Fibroblast of peridontal ligament (primary cell): ENCODE data around the gene FILIP1L.
"Not testable (repeated sequence)": the region's sequence is repeated elsewhere in the genome, so short reads cannot be mapped to it uniquely, and the experiment has no call there.

Source experiments
- DNase-seq: peaks from one replicate; pipeline ENCODE4 v3.0.0-alpha.2; 2010; ENCODE audit errors: extremely low read depth

The FILIP1L gene

DNA sequence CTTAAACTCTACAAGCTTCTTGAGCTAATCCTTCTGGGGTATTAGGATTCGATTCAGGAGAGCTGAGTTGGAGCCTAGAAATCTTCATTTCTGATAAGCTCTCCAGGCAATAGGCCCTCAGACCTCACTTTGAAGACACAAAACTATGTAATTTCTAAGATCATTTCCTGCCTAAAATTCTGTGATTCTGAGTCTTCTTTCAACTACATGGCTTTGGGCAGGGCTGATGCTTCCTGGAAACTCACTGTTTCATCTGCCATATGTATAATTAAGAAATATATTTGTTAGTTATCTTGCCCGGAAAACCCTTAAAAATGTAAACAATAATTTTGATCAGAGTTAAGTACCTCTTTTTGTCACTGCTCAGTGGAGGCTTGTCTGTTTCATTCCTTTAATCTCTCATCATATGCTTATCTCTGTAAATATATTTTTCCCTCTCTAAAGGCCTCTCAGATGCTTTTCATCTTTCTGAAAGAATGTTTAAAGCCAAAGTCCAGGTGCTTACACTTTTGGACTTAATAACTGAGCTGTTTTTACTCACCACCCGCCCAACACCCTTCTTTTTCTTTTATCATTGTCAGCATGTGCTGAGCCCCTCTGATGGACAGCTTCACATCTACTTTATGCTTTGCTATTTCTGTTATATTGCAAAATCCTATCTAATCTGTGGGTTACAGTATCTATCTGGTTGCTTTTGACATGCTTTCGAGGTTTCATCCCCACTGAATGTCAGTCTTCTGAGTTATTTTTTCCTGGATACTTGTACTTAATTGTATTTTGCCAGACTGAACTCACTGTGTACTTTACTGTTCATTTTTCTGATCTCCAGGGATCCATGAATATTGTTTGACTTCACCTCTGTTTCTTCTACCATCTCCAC, 38.2 kb downstream of the FILIP1L start:
- DNase-seq = no peak

DNA sequence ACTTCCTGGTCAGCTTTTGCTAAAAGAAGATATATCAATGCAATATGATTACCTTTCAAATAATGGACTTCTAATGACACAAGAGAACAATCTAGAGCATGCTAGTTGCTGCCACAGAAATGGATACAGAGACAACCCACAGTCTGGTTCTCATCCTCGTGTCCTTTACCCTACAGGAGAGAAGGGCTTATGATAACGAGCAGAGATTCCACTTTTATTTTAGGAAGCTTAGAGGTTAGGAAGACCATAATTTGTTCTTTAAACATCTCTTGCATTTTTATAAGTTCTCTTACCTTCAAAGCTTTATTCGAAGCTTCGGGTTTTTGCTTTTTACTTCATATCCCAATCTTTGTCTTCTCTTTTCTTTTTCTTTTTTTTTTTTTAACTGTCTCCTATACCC, 39.1 kb downstream of the FILIP1L start:
- no peak for DNase-seq

DNA sequence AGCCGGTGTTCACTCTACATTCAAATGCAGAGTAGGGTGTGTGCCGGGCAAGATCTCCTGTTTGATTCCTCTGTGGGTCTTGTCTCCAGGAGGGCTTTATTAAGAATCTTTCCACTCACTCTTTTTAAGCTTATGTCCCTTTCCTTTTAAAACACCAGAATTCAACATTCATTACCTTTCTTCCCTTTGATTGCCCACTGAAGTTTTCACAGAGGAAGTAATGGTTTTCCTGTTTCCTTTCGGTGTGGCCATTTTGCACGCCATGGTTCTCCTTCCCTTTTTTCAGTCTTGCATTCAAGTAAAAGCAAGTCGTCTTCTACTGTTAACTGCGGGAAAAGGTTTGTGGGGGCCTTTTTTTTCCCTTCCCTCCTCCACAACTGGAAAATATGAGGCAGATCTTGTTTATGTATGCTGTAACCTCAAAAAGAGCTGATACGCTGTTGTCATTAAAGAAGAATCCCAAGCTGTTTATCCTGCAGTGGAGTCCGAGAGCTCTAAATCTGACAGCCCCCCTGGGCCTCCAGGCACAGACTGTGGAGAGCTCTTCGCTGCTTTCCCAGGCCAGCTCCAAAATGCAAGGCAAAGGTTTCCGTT, 40.5 kb downstream of the FILIP1L start:
- peak; percentile 97 for DNase-seq

DNA sequence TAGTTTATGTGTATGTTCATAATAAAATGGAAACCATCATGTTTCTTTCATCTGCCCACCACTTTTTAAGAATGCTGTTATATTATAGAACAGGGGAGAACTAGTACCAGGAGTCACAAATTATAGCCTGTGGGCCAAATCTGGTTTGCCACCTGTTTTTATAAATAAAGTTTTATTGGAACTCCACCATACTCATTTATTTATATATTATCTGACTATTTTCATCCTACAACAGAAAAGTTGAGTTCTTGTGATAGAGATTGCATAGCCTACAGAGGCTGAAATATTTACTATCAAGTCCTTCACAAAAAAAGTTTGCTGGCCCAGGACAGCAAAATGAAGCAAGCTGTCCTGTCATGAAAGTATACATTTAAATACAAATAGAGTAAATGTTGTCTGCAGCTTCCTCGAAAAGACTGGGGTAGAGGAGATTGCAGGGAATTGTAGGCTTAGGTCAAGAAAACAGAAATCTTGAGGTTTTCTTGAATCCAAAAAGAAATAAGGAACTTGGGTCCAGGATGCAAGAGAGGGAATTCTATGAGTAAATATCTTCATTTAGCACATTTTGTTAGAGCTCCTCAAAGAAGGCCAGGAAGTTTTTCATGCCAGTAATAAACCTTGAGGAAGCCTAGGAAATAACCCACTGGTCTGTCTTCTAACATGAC, 41.1 kb downstream of the FILIP1L start:
- DNase-seq = no peak

DNA sequence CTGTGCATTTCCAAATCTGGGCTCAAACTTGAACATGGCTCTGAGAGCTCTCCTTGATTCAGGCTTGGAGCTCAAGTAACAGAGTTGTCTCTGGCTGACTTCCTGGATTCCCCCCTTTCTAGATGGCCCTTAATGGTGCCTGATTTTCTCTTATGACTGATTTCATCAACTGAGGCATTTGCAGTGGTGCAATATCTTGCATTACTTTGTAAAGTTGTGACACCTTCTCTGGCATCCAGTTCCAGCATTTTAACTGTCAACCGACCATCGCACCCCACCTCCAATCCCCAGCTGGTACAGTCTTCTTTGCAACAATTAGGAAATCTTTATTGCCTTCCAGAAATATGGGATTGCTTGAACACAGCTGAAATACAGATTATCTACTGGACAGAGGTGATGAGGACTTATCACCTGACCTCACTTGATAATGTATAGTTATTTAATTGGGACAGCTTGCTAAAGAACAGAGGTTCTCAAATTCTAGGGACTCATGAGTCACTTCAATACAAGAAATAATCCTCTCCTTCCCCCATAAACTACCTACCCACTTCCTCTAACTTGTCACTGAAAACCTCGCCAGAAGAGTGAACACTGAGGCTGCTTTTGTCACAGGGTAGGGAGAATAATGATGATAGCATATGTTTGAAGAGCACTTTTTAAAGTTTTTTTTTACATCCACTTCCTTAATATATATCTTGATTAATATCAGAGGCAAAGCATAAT, 41.8 kb downstream of the FILIP1L start:
- peak; percentile 47 for DNase-seq

DNA sequence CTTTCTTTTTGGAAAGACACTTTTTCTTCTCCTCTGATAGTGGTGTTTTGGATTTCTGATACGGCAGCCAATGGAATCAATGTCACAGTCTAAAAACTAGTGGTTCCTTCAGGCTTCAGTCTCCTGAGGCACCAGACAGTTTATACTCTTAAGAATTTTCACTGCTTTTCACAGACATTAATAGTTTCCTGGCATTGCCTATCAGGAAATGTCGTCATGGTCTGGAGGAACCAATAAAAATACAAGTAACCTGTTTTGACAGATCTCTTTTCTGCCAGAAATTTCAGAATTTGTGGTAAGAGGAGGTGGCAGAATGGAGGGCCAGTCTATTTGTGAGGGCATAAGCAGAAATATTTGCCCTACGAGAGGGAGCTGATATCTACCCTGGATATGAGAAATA, 44.8 kb downstream of the FILIP1L start:
- no peak for DNase-seq

DNA sequence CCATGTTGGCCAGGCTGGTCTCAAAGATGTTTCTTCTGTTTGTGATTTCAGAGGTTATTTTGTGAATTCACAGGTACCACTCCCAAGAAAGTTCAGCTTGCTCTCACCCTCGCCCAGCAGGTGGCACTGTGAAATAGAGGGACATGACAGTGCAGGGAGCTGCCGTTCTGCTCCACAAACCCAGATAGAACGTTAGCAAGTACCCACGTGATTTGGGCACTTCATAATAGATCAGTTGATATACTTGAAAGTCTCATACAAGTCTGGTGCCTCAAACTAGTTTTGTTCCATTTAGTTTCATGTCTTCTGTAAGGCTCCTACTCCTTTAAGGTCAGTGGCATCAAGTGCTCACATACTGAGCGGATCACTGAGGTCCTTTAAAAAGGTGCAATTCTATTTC, 45.5 kb downstream of the FILIP1L start:
- peak; percentile 85 for DNase-seq

DNA sequence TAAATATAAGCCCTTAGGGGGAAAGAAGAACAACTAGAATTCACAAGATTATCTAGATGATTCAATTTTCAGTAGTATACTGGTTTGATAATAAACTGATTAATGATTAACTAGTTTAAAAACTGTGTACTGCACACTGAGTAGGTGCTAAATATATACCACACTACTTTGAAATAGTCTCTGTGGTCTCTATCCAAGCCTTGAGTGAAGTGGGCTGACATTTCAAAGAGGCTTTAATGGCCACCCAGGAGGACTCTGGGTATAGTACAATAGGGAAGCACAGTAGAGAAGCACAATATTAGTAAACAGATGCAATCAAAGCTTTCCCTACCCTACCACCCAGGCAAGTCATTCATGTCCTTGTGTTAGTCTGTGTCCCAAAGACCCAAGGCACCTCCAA, 46.7 kb downstream of the FILIP1L start:
- no peak for DNase-seq

DNA sequence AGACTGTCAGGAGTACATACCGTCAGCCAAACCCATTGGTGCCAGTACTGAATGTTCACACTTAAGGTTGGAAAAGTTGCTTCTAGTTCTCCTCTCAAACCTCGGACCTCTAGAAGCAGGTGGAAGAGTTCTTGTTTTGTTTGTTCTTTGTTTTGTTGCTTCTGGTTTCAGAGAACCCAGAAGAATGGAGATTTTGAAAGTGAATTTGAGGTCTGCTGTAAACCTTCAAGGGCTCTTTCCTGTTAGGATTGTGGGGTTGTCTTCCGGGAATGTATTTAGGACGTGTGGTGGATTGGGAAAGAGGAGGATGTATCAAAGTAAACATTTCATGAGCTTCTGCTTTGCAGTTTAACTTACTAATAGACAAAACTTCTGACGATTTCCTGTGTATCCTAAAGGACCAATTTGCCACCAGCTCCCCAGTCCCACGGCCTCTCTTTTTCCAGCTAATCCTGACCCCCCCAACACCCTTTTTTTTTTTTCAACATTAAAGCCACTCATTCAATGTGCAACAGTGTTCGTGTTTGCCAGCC, 50.3 kb downstream of the FILIP1L start:
- peak; percentile 82 for DNase-seq

DNA sequence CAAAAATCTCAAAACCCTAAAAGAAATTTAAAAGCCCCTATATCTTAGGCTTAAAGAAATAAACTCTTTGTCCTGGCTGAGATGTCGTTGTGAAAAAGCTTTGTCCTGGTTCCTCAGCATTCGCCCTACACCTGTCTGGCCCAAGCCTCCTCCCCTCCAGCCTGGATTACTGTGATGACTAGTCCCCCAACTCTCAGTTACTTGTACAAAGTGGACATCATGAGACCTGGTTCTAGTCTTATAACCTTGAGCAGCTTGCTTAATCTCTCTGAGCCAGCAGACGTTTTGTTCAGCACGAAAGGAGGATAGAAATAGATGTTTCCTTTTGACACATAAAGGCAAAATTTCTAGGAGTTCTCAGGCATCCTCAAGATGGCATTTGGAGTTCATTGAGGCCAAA, 51.6 kb downstream of the FILIP1L start:
- no peak for DNase-seq

DNA sequence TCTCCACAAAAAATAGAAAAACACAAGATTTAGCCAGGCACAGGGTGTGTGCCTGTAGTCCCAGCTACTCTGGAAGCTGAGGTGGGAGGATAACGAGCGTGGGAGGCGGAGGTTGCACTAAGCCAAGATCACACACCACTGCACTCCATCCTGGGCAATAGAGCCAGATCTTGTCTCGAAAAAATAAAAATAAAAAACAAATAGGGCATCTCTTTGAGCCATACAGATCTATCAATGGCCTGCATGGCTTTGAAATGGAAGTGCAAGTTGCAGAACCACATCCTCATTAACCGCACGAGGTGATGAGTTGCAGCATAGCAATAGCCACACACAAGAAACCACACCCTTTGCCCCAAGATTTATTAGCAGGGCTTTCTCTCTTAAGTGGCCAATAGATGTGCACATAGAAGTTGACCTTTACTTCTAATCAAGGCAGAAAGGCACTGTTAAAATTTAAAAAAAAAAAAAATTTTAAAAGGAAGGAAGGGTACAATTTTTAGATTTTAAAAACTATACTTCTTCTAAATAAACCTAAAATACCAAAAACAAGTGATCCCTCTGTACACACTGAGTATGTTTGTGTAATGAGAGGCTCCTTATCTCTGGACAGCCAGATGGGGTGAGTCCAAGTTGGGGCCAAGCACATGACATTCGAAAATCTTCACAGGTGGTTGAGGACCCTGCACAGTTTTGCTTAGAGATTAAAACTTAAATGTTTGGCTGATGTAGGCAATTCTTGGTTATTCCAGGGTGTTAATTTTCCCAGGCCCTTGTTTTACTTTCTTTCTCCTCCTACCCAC, 53.4 kb downstream of the FILIP1L start:
- DNase-seq = no peak

DNA sequence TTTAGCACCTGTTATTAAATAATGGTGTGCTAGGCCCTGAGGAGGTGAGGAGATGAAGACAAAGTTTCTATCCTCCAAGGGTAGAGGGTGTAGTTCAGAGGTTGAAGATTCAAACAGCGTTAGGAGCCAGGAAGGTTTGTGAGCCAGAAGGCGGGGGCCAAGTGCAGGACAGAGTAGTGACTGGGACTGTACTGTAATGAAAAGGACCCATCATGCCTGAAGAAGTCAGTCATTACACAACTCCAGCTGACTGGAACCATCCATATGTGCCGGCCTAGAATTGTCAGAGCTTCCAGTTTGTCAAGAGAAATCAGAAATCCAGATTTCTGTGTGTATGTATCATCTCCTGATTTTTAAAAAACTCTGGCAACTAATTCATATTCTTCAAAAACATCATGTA, 54.8 kb downstream of the FILIP1L start:
- no peak for DNase-seq

DNA sequence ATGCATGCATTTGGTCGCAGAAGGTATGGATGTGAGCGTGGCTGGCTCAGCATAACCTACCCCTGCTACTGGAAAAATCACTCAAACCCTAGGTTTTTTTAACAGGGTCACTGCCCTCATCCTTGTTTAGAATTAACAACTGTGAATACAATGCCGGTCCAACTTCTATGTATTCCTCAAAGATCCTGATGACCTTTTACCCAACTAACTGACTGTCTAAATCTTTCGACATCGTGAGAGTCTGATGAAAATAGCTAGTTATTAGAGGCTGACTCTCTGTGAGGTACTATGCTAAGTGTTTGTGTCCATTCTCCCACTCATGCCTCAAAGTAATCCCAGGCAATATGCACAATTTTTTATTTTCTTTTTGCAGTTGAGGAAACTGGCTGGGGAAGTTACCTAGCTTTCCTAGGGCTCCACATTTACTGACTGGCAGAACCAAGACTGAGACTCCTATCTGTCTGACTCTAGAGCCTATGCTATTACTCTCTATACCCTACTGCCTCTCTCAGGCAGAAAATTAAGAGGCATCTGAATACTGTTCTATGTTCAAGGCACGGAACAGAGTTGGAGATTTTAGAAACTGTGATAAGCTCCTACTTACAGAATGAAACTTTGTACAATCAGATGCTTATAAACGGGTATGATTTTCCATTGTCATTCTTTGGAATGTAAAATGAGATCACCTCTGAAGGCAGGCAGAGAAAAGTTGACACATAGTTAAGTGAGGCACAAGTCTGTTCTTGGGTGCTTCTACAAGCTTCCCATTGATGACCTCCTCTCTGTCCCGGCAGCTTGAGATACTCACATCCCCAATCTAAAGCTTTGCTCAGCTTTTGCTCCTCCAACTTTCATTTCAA, 56.4 kb downstream of the FILIP1L start:
- DNase-seq = no peak

DNA sequence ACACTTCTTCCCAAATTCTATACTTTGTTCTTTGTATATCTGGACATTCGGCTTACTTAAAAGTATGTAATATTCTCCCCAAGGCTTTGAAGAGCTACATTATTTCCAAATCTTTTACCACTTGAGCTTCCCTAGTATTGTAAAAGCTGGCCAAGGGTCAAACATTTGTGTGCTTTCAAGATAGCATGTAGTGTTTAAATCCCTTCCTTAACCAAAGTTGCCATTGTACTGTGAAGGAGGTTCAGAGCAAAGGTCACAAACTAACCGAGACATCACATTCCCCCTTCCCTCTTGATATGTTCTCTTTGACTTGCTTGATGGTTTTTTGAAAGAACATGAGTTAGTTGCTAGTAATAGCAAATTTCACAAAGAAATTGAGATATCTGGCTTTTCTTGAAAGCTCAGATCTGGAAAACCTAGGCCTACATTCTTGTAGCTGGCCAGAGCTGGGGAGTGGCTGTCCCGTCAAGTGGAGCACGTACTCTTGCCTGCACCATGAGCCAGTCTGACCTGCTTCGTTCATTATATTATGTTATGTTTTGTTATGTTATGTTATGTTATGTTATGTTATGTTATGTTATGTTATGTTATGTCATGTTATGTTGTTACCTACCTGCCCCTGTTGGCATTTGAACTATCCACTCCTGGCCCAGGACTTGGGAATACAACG, 60.2 kb downstream of the FILIP1L start:
- no peak for DNase-seq

DNA sequence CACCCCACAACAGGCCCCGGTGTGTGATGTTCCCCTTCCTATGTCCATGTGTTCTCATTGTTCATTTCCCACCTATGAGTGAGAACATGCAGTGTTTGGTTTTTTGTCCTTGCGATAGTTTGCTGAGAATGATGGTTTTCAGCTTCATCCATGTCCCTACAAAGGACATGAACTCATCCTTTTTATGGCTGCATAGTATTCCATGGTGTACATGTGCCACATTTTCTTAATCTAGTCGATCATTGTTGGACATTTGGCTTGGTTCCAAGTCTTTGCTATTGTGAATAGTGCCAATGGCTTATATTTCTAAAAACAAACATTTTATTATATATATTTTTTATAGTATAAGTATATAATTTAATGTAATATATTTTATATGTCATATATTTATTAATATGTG, 62.8 kb downstream of the FILIP1L start:
- not testable (repeated sequence) for DNase-seq

DNA sequence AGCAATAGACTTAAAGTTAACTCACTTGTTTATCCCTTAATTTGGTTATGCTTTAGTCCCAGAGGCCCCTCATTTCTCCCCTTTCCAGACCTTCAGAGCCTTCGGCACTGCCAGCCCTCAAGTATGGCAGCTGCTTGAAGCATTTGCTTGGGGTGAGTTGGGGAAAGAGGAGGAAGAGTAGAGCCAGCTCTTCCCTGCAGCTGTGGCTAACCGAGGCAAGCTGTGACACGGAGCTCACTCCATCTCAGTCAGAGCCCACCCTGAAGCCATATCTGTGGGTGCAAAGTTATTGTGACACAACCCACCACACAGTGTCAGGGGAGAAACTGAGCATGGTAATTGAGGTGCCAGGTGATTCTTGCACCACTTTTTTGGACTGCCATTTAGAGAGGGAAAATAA, 66.1 kb downstream of the FILIP1L start:
- no peak for DNase-seq

DNA sequence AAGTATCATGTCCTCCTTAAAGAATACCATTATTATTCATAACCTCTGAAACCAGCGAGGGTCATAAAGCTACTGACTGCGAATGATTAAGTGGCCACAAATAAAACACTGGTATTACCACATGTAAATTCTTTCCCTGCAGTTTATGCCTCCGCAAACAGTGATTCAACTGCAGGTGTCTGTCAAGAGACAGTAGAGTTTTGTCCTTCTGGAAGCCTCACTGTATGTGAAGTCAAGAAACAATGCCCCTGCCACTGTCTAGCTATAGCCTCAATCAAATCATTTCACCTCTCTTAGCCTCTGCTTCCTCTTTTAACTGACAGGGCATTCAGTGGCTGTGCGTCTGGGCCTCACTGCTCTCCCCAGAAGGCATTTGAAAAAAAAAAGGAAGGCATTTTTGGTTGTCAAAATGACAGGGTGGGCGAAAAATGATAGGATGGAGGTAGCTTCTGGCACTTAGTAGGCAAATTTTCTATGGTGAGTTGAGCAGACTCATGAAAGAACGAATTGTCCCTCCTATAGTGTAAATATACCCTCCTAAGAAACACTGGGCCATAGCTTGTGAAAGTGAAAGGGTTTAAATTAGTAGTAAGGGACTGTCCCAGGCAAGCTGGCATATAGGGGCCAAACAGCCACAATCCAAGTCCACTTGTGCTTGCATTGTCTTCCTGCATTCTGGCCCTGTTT, 66.7 kb downstream of the FILIP1L start:
- DNase-seq = peak; percentile 68

DNA sequence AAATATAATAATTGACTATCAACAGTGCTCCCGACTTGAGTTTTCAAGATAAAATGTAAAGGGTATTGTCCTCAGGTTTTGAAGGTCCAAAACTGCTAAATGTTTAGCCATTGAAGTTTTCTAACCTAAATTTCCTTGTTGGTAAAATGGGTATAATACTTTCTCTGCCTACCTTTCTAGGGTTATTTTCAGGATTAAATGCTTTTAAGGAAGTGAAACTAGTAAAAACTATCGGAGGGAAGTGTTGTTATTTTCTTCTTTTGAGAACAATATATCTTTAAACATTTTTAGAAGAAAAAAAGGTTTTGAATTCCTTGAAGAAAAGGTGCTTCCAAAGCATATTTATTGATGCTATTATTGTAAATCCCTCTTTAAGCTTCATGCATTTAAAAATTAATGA, 67.3 kb downstream of the FILIP1L start:
- DNase-seq = no peak

DNA sequence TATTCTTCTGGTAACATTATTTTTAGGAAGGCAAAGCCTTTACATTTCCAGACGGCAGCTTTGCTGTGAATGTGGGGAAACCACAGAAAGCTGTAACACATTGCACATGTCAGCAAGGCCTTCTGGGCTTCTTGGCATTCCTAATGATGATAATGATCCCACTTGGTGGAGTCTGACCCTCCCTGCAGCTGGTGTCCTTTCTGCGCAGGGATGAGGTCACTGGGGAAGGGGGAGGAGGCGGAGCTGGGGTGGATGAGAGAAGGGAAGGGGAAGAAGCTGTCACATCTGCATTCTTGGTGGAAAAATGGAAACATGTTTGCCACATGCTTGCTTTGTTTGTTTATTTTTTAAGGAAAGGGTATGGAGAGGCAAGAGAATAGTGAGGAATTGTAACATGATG, 68.6 kb downstream of the FILIP1L start:
- peak; percentile 98 for DNase-seq
